CD4-positive, alpha-beta memory T cell (primary cell): ENCODE data around the gene PTGES. TPM values are rescaled to one million over a fixed set of nuclear protein-coding genes. Genes with fewer than 3 reads are reported as not detected.

Experiments
- CTCF ChIA-PET: fragments of 350-600 bp; sonication (Branson Sonifier 250); formaldehyde crosslinking; loops from one replicate; lab custom pipeline; 2021; ENCODE audit warnings: inconsistent platforms; ENCODE audit not compliant: partially characterized antibody; lab: Charles Lee
- POLR2A ChIA-PET: fragments of 350-600 bp; sonication (Branson Sonifier 250); formaldehyde crosslinking; loops from one replicate; lab custom pipeline; 2021; ENCODE audit not compliant: partially characterized antibody; lab: Charles Lee
- DNase-seq, 5 donors: peaks; one replicate each; pipeline versions ENCODE4 v3.0.0 to v3.0.0-alpha.2; 2020 to 2022; ENCODE audit warnings: mixed read lengths in 1 of 5
- H3K27ac ChIP-seq: one replicate; pipeline ENCODE4 v1.7.0; 2013; ENCODE audit warnings: low read depth, low read length
- H3K27me3 ChIP-seq: 2 replicates; pipeline ENCODE4 v1.7.0; 2013; ENCODE audit warnings: mild to moderate bottlenecking, low read length, moderate library complexity; ENCODE audit not compliant: insufficient read depth
- H3K36me3 ChIP-seq: 2 replicates; pipeline ENCODE4 v1.7.0; 2013; ENCODE audit warnings: mild to moderate bottlenecking, low read length, moderate library complexity; ENCODE audit not compliant: insufficient read depth
- H3K4me1 ChIP-seq: 2 replicates; pipeline ENCODE4 v1.7.0; 2013; ENCODE audit warnings: mild to moderate bottlenecking, low read length, moderate library complexity; ENCODE audit not compliant: insufficient read depth
- H3K4me3 ChIP-seq, 2 donors: one replicate each; pipeline ENCODE4 v1.7.0; 2013; ENCODE audit warnings: low read length in 2 of 2, mild to moderate bottlenecking in 1 of 2
- H3K9me3 ChIP-seq, 2 donors: one replicate each; pipeline ENCODE4 v1.7.0; 2013; ENCODE audit warnings: low read length in 2 of 2, control low read depth in 1 of 2; ENCODE audit not compliant: control insufficient read depth in 1 of 2
- H3K27ac Mint-ChIP-seq, 7 donors: one replicate each; pipeline ENCODE4 v1.8.0; 2020 to 2021; ENCODE audit warnings: mixed read lengths in 7 of 7, mild to moderate bottlenecking in 6 of 7, inconsistent platforms in 3 of 7, moderate library complexity in 3 of 7
- H3K27me3 Mint-ChIP-seq, 2 donors: one replicate each; pipeline ENCODE4 v1.8.0; 2020 to 2021; ENCODE audit warnings: mixed read lengths in 2 of 2
- H3K36me3 Mint-ChIP-seq, 2 donors: one replicate each; pipeline ENCODE4 v1.8.0; 2020 to 2021; ENCODE audit warnings: mixed read lengths in 2 of 2, inconsistent platforms in 1 of 2, mild to moderate bottlenecking in 1 of 2
- H3K4me1 Mint-ChIP-seq, 4 donors: one replicate each; pipeline ENCODE4 v1.8.0; 2020 to 2021; ENCODE audit warnings: mixed read lengths in 4 of 4, mild to moderate bottlenecking in 1 of 4
- H3K4me3 Mint-ChIP-seq, 8 donors: one replicate each; pipeline ENCODE4 v1.8.0; 2020 to 2021; ENCODE audit warnings: mixed read lengths in 8 of 8, mild to moderate bottlenecking in 7 of 8, moderate library complexity in 6 of 8, inconsistent platforms in 3 of 8
- H3K9me3 Mint-ChIP-seq, 8 donors: one replicate each; pipeline ENCODE4 v1.8.0; 2020 to 2021; ENCODE audit warnings: mixed read lengths in 8 of 8, mild to moderate bottlenecking in 5 of 8, inconsistent platforms in 3 of 8, moderate library complexity in 1 of 8
- intact Hi-C: fragments of 100-400 bp; cut with micrococcal nuclease; formaldehyde crosslinking; loops from one replicate; pipeline ENCODE4 v1.15.1; 2023
- polyA plus RNA-seq, 2 donors: library from polyadenylated mRNA; unstranded; fragments of 300-500 nt; fragmentation: Illumina TruSeq; gene quantifications; one replicate each; pipeline ENCODE4 v1.2.3, GENCODE V29; 2021
- total RNA-seq, 2 experiments: library from RNA; stranded (reverse); gene quantifications; one replicate each; pipeline ENCODE4 v1.2.3, GENCODE V29; 2021

The PTGES gene
- total and polyA plus RNA-seq, 4 experiments from 2014 or later: not detected

DNA sequence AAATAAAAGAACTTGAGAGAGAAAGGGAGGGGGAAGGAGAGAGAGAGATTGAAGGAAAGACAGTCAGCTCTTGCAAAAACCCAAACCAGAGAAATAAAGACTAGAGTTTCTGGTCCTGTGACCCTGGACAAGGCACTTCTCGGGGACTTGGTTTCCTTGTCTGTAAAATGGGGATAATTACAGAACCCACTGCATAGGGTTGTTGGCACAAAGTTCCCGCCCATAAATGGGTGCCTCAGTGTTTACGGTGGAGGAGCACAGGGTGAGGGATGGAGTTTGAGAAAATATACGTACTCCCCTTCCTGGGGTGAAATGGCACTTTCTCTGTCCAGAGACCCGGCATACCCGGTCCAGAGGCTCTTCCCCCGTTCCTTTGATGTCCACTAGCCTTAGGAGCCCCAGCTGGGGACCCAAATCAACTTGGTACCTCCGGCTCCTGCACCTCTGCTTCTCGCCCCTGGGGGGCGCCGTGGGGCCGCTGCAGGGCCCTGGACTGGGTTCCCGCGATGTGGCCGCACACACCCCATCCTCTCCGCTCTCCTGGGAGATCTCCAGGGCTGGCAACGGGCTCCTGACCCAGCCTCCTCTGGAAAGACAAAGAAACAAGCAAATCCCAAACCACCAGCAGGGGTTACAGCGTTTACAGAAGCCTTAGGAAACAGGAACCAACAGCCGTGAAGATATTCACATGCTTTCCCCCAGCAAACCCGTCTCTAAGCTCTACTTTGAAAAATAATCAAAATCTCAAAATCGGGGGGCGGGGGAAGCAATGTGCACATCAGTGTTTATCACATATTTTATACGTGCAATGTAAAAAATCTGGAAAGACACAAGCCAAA is 26.3 kb downstream of the PTGES start:
- Mint-ChIP-seq H3K4me1 (peaks cover 0 to 4% (median under 1%) of the 10 kb centered on the region in 4 donors), H3K36me3 (no peaks in the 10 kb centered on the region), H3K27ac (peak overlapping the region in 1 of 7 donors; percentile 35), H3K4me3 (peak overlapping the region in 4 of 8 donors; percentile 35 to 55 (median 46)), H3K9me3 (no peaks in the 10 kb centered on the region), H3K27me3 (peaks cover 0 to 6% of the 10 kb centered on the region in 2 donors)
- H3K36me3 ChIP-seq: no peaks in the 10 kb centered on the region
- no peaks in the 10 kb centered on the region for H3K9me3 ChIP-seq
- POLR2A ChIA-PET: interaction anchor here (2.1 kb wide), 1 partner anchor 11 kb away, joined by 11 read pairs; no protein-coding TSS in a partner anchor
- intact Hi-C loops: loop anchor here (1.0 to 2.0 kb wide), 2 partner anchors 57 to 64 kb away; no protein-coding TSS in a partner anchor
- peak in 4 of 5 donors; percentile 49 to 52 (median 50) for DNase-seq
- CTCF ChIA-PET: interaction anchor here (0.6 to 5.6 kb wide), 15 partner anchors 14 to 597 kb away, joined by 3 to 55 read pairs (median 4); no protein-coding TSS in a partner anchor
- no peaks in the 10 kb centered on the region for H3K4me1 ChIP-seq
- H3K27me3 ChIP-seq: no peaks in the 10 kb centered on the region
- no peak overlapping the region for H3K4me3 ChIP-seq
- no peak overlapping the region for H3K27ac ChIP-seq

DNA sequence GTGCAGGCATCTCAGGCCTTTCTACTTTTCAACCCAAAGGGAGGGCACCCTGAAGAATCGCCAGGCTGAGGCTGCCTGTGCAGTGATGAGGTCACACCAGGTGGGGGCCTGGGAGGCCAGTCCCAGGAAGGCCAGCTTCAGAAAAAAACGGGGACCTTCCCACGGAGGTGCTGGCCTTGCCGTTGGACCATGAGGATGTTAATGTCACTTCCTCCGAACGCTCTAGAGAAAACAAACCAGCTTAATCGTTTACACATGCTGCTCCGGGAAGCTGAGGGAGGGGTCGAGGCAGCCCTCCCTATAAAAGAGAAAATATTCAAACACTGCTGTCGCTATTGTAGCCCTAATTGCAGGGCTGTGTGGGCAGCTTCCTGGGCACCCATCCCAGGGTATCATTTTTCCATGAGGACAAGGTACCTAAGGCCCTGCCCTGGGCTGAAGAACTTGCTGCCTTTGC is 27.0 kb downstream of the PTGES start:
- no peaks in the 10 kb centered on the region for H3K4me1 ChIP-seq
- Mint-ChIP-seq H3K4me3 (no peak overlapping the region), H3K27me3 (peaks cover 0 to 6% of the 10 kb centered on the region in 2 donors), H3K9me3 (no peaks in the 10 kb centered on the region), H3K27ac (no peak overlapping the region), H3K36me3 (no peaks in the 10 kb centered on the region), H3K4me1 (peaks cover 0 to 4% (median under 1%) of the 10 kb centered on the region in 4 donors)
- no peaks in the 10 kb centered on the region for H3K36me3 ChIP-seq
- POLR2A ChIA-PET: interaction anchor here (2.1 kb wide), 1 partner anchor 12 kb away, joined by 11 read pairs; no protein-coding TSS in a partner anchor
- no peak overlapping the region for H3K4me3 ChIP-seq
- intact Hi-C loops: loop anchor here (1.0 to 2.0 kb wide), 2 partner anchors 57 to 65 kb away; no protein-coding TSS in a partner anchor
- no peaks in the 10 kb centered on the region for H3K9me3 ChIP-seq
- H3K27ac ChIP-seq: no peak overlapping the region
- no peak for DNase-seq
- CTCF ChIA-PET: interaction anchor here (0.8 to 5.6 kb wide), 12 partner anchors 10 to 127 kb away, joined by 3 to 55 read pairs (median 4); no protein-coding TSS in a partner anchor
- H3K27me3 ChIP-seq: no peaks in the 10 kb centered on the region

DNA sequence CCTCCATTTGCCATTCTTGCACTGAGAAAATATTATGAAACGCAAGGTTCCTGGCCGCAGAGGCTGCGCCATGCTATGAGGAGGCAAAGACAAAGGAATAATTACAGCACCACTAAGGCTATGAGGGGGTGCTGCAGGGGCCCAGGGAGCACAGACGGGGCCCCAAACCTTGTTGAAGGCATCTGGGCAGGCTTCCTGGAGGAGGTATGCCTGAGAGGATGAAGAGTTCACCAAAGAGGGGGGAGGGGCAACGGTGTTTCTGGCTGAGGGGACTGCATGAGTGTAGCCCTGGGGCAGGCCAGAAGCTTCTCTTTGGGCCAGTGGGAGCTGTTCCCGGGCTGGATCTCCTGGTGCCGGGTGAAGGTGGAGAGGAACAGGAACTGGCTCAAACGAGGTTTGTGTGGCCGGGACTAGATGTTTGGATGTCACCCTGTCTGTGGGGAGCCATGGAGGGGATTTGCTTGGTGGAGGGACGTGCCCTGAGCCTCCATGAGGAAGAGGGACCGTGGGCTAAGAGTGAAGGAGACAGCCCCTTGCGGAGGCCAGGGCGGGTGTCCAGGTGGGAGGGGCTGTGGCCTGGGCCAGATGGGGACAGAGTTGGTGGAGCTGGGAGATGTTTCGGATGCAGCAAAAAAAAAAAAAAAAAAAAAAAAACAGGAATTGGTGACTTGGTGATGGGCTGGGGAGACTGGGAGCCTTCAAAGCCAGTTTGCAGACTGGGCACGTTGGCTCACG is 28.2 kb downstream of the PTGES start:
- H3K9me3 ChIP-seq: no peaks in the 10 kb centered on the region
- Mint-ChIP-seq H3K27me3 (peaks cover 3 to 4% of the 10 kb centered on the region in 2 donors), H3K36me3 (no peaks in the 10 kb centered on the region), H3K4me3 (peak overlapping the region in 1 of 8 donors; percentile 39), H3K4me1 (peaks cover 0 to 4% (median under 1%) of the 10 kb centered on the region in 4 donors), H3K27ac (peak overlapping the region in 1 of 7 donors; percentile 25), H3K9me3 (no peaks in the 10 kb centered on the region)
- intact Hi-C loops: no loop called here
- H3K4me1 ChIP-seq: no peaks in the 10 kb centered on the region
- H3K27ac ChIP-seq: no peak overlapping the region
- no peak overlapping the region for H3K4me3 ChIP-seq
- H3K36me3 ChIP-seq: no peaks in the 10 kb centered on the region
- no peaks in the 10 kb centered on the region for H3K27me3 ChIP-seq
- DNase-seq: no peak
- CTCF ChIA-PET: interaction anchor here (0.8 to 5.6 kb wide), 3 partner anchors 11 to 60 kb away, joined by 3 to 55 read pairs (median 31); no protein-coding TSS in a partner anchor
- POLR2A ChIA-PET: no interaction called here

DNA sequence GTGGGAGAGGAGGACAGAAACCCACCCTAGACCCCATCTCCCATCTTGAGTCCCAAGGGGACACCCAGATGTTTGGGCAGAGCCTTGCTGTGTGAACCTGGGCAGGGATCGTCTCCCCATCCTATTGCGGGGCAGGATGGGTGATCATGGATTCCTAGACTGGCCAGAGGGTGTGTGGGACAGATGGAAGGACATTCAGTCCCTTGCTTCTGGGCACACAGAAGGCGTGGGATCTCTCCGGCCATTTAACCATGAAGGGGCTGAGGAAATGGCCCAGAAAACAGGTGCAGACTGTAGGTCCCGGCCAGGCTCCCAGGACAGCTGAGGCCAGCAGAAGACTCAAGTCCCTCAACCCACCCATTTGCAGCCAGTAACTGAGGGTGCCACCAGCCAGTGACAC is 29.9 kb downstream of the PTGES start:
- Histone ChIP-seq H3K4me3 (no peak overlapping the region), H3K9me3 (no peaks in the 10 kb centered on the region), H3K36me3 (no peaks in the 10 kb centered on the region), H3K27ac (no peak overlapping the region), H3K27me3 (no peaks in the 10 kb centered on the region), H3K4me1 (no peaks in the 10 kb centered on the region)
- POLR2A ChIA-PET: interaction anchor here (0.6 kb wide), 1 partner anchor 31 kb away, joined by 3 read pairs; no protein-coding TSS in a partner anchor
- intact Hi-C loops: no loop called here
- no peak for DNase-seq
- CTCF ChIA-PET: interaction anchor here (0.6 kb wide), 1 partner anchor 439 kb away, joined by 3 read pairs; no protein-coding TSS in a partner anchor
- Mint-ChIP-seq H3K9me3 (no peaks in the 10 kb centered on the region), H3K4me3 (no peak overlapping the region), H3K36me3 (no peaks in the 10 kb centered on the region), H3K27me3 (peaks cover 2 to 3% of the 10 kb centered on the region in 2 donors), H3K27ac (no peak overlapping the region), H3K4me1 (peaks cover 0 to 4% (median under 1%) of the 10 kb centered on the region in 4 donors)

DNA sequence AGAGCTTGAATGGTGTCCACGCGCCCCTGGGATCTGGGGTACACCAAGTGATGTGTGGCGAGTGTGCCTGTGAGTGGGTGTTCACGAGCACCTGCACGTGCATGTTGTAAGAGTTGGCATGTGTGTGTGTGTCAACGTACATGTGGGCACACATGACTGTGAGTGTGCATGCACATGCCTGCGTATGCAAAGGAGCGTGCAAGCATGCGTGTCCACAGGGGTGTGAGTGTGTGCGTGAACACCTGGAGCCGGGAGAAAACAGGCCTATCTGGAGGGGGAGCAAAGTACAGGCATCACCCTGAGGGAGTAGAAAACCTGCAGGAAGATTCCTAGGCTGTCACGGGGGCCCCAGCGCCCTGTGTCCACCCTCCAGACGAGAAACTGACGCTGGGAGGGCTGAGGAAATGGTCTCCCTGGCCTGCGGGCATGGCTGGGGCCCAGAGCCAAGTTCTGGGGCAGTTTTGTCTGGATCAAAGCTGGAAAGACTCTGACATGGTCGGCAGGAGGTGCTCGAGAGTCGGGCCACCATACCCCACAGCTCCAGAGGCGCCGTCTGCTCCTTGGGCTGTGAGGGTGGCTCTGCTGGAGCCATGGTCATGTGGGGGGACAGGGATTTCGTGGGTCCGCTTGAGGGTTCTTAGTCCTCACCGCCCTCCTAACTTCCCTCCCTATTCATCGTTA is 31.8 kb downstream of the PTGES start:
- H3K9me3 Mint-ChIP-seq: no peaks in the 10 kb centered on the region
- no peaks in the 10 kb centered on the region for H3K9me3 ChIP-seq
- no peak overlapping the region for H3K27ac Mint-ChIP-seq
- H3K4me1 Mint-ChIP-seq: no peaks in the 10 kb centered on the region
- no peaks in the 10 kb centered on the region for H3K4me1 ChIP-seq
- intact Hi-C loops: no loop called here
- no peak overlapping the region for H3K27ac ChIP-seq
- DNase-seq: no peak
- no peaks in the 10 kb centered on the region for H3K36me3 ChIP-seq
- ChIA-PET POLR2A (no interaction called here), CTCF (no interaction called here)
- no peak overlapping the region for H3K4me3 Mint-ChIP-seq
- no peaks in the 10 kb centered on the region for H3K36me3 Mint-ChIP-seq
- peaks cover 2 to 5% of the 10 kb centered on the region in 2 donors for H3K27me3 Mint-ChIP-seq
- no peak overlapping the region for H3K4me3 ChIP-seq
- no peaks in the 10 kb centered on the region for H3K27me3 ChIP-seq

DNA sequence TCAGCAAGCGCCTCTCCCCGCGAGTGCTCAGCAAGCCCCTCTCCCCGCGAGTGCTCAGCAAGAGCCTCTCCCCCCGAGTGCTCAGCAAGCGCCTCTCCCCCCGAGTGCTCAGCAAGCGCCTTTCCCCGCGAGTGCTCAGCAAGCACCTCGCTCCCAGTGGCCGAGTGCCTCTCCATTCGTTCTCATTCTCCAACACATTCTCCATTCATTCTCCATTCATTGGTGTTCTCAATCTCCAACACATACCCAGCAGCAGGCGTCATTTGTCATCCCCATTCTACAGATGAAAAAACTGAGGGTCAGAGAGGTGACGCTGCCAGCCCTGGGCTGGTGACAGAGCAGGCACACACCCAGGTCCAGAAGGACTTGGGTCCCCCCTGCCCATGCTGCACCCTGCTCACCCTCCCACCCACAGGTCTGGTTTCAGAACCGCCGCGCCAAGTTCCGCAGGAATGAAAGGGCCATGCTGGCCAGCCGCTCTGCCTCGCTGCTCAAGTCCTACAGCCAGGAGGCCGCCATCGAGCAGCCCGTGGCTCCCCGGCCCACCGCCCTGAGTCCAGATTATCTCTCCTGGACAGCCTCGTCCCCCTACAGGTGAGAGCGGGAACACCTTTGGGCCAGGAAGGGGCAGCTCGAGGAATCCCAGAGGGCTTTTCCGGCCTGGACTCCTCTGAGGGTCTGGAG is 32.5 kb downstream of the PTGES start:
- Histone ChIP-seq H3K36me3 (no peaks in the 10 kb centered on the region), H3K9me3 (no peaks in the 10 kb centered on the region), H3K27me3 (no peaks in the 10 kb centered on the region), H3K4me1 (no peaks in the 10 kb centered on the region), H3K4me3 (no peak overlapping the region), H3K27ac (no peak overlapping the region)
- Mint-ChIP-seq H3K9me3 (no peaks in the 10 kb centered on the region), H3K4me3 (no peak overlapping the region), H3K27ac (peak overlapping the region in 1 of 7 donors; percentile 16), H3K4me1 (no peaks in the 10 kb centered on the region), H3K27me3 (peaks cover 2 to 8% of the 10 kb centered on the region in 2 donors), H3K36me3 (no peaks in the 10 kb centered on the region)
- intact Hi-C loops: no loop called here
- POLR2A ChIA-PET: no interaction called here
- DNase-seq: no peak
- CTCF ChIA-PET: no interaction called here
